Stimulated activated CD4-positive, alpha-beta T cell treated with anti-CD3 and anti-CD28 coated beads, Interleukin-4, amount 100 ng/mL, for 48 hours (primary cell): Measurements from ENCODE around the gene PPP1R36.
"Not testable (repeated sequence)": the region's sequence is repeated elsewhere in the genome, so short reads cannot be mapped to it uniquely, and the experiment has no call there.

Experiments used
- DNase-seq, 2 donors: peaks; one replicate each; pipeline ENCODE4 v3.0.0-alpha.2; 2020; ENCODE audit warnings: low read depth in 2 of 2

The PPP1R36 gene

GRCh38 chr14:64612021-64612380, 62.2 kb downstream of the PPP1R36 start:
- no peak for DNase-seq

DNA sequence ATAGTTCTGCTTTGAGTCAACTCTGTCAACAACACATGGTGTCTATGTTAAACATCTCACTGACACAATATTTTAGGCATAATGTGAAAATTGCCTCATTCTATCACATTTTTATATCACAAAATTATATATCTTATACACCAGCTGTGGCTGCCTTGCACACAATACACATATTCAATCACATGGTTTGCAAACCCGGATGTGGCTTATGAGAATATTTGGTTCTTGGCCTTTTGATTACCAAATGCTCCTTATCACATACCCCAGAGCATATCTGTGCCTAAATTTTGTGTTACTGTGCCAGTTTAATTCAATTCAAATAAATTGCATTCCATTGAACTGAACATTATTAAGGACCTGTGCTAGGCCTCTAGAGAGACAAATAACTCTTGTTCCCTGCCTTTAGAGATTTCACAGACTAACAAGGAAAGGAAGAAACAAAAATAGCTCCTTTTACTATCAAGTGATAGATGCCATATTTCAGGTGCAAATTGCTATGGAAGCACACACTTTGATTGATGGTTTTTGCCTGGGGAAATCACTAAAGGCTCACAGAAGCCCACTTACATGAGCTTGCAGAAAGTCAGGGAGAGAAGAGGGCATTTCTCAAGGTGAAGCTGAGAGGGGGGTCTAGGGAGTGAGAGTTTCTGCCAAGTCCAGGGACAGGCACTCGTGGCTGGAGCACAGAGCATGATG, 63.4 kb downstream of the PPP1R36 start:
- no peak for DNase-seq

- no peak for DNase-seq
Measured at GRCh38 chr14:64614166-64614565, 64.4 kb downstream of the PPP1R36 start.

GRCh38 chr14:64614805-64615391, 65.1 kb downstream of the PPP1R36 start:
- DNase-seq = no peak

GRCh38 chr14:64617872-64618408, 68.2 kb downstream of the PPP1R36 start:
- DNase-seq = not testable (repeated sequence)

- no peak for DNase-seq
Measured at GRCh38 chr14:64620910-64621309, 71.1 kb downstream of the PPP1R36 start.

- DNase-seq = no peak
Measured at GRCh38 chr14:64623554-64624165, 73.9 kb downstream of the PPP1R36 start.

DNA sequence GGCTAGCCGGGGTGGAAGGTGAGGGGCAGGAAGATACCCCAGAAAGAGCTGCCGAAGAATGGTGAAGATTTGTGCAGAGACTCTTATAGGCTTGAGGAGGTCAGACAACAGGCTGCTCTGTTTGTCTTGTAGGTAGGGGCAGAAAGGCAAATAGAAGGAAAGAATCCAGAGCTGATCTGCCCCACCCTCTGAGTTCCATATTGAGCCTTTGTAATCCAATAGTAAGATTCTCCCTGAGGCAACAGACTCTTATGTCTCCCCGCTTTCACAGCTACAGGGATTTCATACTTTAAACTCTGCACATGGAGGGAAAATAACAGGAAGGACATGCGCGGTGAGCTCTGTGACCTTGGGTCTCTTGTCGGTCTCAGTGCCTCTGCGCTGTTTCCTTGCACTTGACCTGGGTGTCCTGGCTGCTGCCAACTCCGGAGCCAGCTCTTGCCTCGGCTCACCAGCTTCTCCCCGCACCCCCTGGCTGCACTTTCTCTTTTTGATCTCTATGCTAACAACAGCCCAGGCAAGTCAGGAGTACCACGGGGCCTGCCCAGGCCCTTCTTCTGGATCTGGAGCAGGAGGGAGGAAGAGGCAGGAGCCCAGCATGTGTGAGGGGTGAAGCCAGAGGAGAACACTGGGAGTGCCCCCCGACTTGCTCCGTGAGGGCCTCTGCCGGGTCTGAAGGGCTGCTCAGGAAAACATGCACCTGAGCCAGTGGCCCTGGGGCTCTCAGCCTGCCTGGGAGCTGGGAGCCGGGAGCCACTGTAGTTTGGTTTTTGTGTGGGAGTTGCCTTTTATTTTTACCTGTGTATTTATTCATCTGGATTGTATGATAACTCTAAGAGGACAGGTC, 75.8 kb downstream of the PPP1R36 start:
- no peak for DNase-seq

- no peak for DNase-seq
Measured at GRCh38 chr14:64628940-64629408, 79.2 kb downstream of the PPP1R36 start.

- no peak for DNase-seq
Measured at GRCh38 chr14:64630778-64631177, 81.0 kb downstream of the PPP1R36 start.

DNA sequence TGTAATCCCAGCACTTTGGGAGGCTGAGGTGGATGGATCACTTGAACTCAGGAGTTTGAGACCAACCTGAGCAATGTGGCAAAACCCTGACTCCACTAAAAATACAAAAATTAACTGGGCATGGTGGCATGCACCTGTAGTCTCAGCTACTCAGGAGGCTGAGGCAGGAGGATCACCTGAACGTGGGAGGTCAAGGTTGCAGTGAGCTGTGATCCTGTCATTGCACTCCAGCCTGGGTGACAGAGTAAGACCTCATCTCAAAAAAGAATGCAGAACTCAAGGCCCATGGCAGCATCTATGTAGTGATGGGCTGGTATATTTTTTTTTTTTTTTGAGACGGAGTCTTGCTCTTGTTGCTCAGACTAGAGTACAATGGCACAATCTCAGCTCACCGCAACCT, 81.5 kb downstream of the PPP1R36 start:
- not testable (repeated sequence) for DNase-seq

DNA sequence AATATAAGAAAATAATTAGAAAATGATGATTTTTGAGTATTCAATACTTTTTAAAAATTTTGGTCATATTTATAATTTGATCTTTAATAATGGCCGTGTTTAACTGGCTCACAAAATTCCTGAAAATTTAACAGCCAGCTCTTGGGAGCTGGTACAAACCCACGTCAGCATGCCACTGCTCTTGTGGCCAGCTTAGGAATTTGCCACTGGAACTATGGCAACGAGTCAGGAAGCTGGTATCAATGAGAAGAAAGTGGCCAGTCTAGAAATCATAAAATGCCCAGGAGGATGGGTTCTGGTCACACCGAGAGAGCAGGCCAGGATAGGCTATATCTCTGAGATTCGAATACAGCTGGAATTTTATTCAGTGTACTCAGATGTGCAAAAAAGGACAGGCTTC, 82.3 kb downstream of the PPP1R36 start:
- DNase-seq = no peak

DNA sequence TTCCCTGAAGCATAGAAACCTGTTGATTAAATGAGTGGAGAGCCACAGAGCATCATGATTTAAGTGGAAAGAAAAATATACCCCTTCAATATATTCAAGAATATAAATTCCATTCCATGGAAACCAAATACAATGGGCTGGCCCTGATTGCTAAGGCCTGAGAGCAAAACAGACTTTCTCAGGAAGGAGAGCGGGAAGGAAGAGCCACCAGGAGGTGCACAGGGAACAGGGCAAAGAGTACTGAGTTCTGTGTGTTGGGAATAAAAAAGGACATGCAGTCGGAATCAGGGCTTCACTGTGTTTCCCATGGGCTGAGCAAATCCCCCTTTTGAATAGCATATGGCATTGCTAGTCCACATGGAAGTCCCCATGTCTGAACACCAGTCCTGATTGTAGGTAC, 84.8 kb downstream of the PPP1R36 start:
- no peak for DNase-seq

- peak; percentile 54 to 71 for DNase-seq
Measured at GRCh38 chr14:64636208-64636979, 86.6 kb downstream of the PPP1R36 start.

DNA sequence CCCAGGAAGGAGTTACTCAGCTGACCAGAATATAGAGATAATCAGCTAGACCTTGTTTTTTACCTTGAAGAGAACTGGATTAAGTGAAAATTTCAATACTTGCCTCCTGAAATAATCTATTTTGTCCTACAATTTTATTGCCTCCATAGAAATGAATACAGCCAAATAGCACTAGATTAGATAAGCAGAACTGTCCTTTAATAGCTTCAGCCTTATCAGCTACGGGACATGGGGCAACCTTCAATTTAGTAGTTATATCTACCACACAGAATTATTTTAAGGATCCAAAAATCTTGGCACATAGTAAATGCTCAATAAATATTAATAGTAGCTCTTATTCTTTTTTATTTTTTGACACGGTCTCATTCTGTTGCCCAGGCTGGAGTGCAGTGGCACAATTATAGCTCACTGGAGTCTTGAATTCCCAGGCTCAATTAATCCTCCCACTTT, 87.2 kb downstream of the PPP1R36 start:
- no peak for DNase-seq

- DNase-seq = no peak
Measured at GRCh38 chr14:64637735-64638473, 88.1 kb downstream of the PPP1R36 start.

DNA sequence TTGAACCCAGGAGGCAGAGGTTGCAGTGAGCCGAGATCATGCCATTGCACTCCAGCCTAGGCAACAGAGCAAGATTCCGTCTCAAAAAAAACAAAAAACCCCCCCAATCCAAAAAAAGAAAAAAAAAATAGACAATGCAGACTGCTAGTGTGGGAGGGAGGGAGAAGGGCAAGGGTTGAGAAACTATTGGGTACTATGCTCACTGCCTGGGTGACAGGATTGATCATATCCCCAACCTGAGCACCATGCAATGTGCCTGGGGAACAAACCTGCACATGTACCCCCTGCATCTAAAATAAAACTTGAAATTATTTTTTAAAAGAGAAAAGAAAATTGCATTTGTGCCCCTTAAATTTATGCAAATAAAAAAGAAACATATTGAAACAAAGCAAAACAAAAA, 88.9 kb downstream of the PPP1R36 start:
- no peak for DNase-seq
